ENCODE data around the gene AHRR.

DNA sequence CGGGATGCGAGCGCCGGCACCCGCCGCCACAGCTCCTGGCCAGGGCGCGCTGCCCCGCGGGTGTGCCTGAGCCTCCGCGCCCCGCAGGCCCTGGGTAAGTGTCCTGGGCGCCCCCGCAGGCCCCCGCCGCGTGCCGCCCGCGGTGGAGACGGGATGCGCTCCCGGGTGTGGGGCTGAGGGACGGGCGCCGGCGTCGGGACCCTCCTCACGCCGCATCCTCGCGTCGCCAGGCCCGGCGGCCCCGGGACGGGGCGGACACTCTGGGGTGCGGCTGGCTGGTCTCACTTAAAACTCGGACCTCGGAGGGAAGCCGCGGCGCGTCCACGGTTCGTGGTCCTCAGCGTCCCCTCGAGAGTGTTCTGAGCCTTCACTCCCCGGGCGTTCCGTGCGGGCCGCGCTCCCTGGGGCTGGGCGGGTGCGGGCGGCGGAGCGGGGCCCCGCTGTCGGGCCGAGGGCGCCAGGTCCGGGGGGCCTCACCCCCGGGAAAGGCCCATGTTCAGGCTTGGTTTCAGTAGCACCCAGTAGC is 275 bp downstream of the AHRR start:
- TF ChIP-seq, protein P1, sequence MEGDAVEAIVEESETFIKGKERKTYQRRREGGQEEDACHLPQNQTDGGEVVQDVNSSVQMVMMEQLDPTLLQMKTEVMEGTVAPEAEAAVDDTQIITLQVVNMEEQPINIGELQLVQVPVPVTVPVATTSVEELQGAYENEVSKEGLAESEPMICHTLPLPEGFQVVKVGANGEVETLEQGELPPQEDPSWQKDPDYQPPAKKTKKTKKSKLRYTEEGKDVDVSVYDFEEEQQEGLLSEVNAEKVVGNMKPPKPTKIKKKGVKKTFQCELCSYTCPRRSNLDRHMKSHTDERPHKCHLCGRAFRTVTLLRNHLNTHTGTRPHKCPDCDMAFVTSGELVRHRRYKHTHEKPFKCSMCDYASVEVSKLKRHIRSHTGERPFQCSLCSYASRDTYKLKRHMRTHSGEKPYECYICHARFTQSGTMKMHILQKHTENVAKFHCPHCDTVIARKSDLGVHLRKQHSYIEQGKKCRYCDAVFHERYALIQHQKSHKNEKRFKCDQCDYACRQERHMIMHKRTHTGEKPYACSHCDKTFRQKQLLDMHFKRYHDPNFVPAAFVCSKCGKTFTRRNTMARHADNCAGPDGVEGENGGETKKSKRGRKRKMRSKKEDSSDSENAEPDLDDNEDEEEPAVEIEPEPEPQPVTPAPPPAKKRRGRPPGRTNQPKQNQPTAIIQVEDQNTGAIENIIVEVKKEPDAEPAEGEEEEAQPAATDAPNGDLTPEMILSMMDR (IDR thresholded peaks at IDR 0.05) = no peak
- TF ChIP-seq POLR2AphosphoS5 (IDR thresholded peaks at IDR 0.05) = no peak
- TF ChIP-seq POLR2A (IDR thresholded peaks at IDR 0.05) = no peak

All from sigmoid colon (tissue), 4 donors.